Pericardium fibroblast (primary cell): ENCODE results near the gene LONRF3. TPM values are rescaled to one million over a fixed set of nuclear protein-coding genes. Genes with fewer than 3 reads are reported as not detected.

Source experiments
- total RNA-seq: library from RNA; depleted of rRNA; stranded (reverse); fragments of >200 nt; gene quantifications from 2 replicates; pipeline ENCODE4 v1.2.3, GENCODE V29; 2015

The LONRF3 gene
- 0.09 TPM in 1 of 2 replicates, not detected in the other for total RNA-seq

DNA sequence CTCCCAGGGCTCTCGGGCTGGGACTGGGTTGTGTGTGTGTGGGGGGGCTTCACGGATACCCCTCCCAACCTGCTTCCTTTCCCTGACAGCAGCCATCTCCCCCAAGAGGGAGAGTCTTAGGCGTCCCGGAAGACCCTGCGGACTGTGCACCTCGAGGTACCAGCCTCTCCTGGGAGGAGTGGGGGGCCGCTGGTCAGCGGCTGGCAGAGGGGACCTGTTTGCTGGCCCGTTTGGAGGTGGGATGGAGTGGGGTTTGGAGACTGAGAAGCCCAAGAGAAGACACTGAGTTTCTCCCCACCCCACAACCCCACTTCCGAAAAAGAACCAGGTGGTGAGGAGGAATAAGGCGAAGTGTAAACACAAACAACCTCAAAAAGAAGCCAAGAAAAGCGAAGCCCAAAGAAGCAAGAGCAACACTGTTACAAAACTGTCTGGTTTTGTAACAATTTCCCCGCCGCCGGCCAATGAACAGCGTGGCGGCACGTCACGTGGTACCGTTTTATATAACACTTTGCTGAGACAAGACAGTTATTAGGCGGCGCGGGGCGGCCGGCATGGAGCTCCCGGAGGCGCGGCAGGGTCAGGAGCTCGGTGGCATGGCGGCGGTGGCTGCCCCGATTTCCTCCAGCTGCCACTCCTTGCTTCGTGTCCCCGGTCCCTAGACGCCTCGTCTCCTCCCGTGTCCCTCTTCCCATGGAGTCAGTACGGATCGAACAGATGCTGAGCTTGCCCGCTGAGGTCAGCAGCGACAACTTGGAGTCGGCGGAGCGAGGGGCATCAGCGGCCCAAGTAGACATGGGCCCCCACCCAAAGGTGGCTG, at the start of gene LONRF3:
TSS of gene LONRF3 (plus strand) at position 531 of the 820 bp plus-strand sequence. CDS start at position 694, 163 bp downstream.

Other genes starting within 250 kb of the LONRF3 start
- 32.4 and 50.4 TPM in 2 replicates for gene IL13RA1, start 247.0 kb upstream of the LONRF3 start, total RNA-seq
- gene ZCCHC12, start 150.8 kb upstream of the LONRF3 start, total RNA-seq = not detected in 2 replicates
- not detected in 2 replicates for gene CT47C1, start 98.4 kb downstream of the LONRF3 start, total RNA-seq
- gene KIAA1210, start 153.2 kb downstream of the LONRF3 start, total RNA-seq = not detected in 2 replicates